COR-L47 (cell line): ENCODE data around the gene HLA-DQB2.
"Not testable (repeated sequence)": the region's sequence is repeated elsewhere in the genome, so short reads cannot be mapped to it uniquely, and the experiment has no call there.

Source experiments
- DNase-seq: peaks from one replicate; lab custom pipeline; 2025; lab: John Stamatoyannopoulos, UW

The HLA-DQB2 gene

GRCh38 chr6:32745649-32746048 is 17.7 kb downstream of the HLA-DQB2 start:
- not testable (repeated sequence) for DNase-seq

GRCh38 chr6:32744776-32745175 is 18.6 kb downstream of the HLA-DQB2 start:
- no peak for DNase-seq

- no peak for DNase-seq
Measured at GRCh38 chr6:32742374-32742773, 21.0 kb downstream of the HLA-DQB2 start.

- DNase-seq = no peak
Measured at GRCh38 chr6:32741031-32741960, 22.0 kb downstream of the HLA-DQB2 start, which contains the start of gene HLA-DQA2. Gene HLA-DQA2 (plus strand): TSS chr6:32741391. CDS start chr6:32741444, 53 bp downstream.

- no peak for DNase-seq
Measured at GRCh38 chr6:32738126-32738525, 25.2 kb downstream of the HLA-DQB2 start.

GRCh38 chr6:32718879-32719278 is 44.5 kb downstream of the HLA-DQB2 start:
- DNase-seq = no peak

GRCh38 chr6:32716396-32716795 is 46.9 kb downstream of the HLA-DQB2 start:
- DNase-seq = no peak

- DNase-seq = no peak
Measured at GRCh38 chr6:32713241-32713640, 50.1 kb downstream of the HLA-DQB2 start.

GRCh38 chr6:32709625-32710024 is 53.7 kb downstream of the HLA-DQB2 start:
- no peak for DNase-seq
